Measurements from ENCODE around the gene NCKAP5L. TPM values are rescaled to one million over a fixed set of nuclear protein-coding genes. Genes with fewer than 3 reads are reported as not detected.

NCKAP5L gene
- total and polyA plus RNA-seq, 2 of the 8 experiments (the other 6 are each of a cell fraction or from before 2014, with no cell fraction given): 9.4 to 27.9 TPM

- ChIA-PET CTCF (ENCODE audit: partially characterized antibody) (interaction anchor here (0.5 to 2.7 kb wide), 11 partner anchors 9 to 208 kb away, joined by 3 to 15 read pairs (median 4); no protein-coding TSS in a partner anchor), POLR2A (ENCODE audit: partially characterized antibody) (interaction anchor here (0.8 to 5.6 kb wide), 6 partner anchors 9 to 90 kb away, joined by 3 to 35 read pairs (median 4); partner anchors contain the start of genes BCDIN3D and TMBIM6)
- TF ChIP-seq CTBP2 (IDR thresholded peaks at IDR 0.05; ENCODE audit: borderline replicate concordance, insufficient read depth, insufficient read length, low read length) (no peak), USF2 (IDR thresholded peaks at IDR 0.05; ENCODE audit: low read length) (no peak), KDM5A (IDR thresholded peaks at IDR 0.05; ENCODE audit: low read length) (no peak)
- Histone ChIP-seq H4K8ac (ENCODE audit: extremely low read depth, insufficient read depth, low read length) (no peak overlapping the region), H3K23ac (ENCODE audit: insufficient read length) (no peak overlapping the region), H3K9me3 (ENCODE audit: insufficient read depth in 2 of 2, low read depth in 1 of 2, low read length in 1 of 2) (no peaks in the 10 kb centered on the region), H4K20me1 (replicated peaks in 1 of 2; ENCODE audit: control insufficient read depth in 1 of 2, insufficient read depth in 2 of 2, low read length in 2 of 2) (peaks cover 2 to 3% of the 10 kb centered on the region in 2 experiments), H3K18ac (ENCODE audit: extremely low read depth, low read length) (no peak overlapping the region), H3K4me1 (replicated peaks in 1 of 4; ENCODE audit: control insufficient read depth in 3 of 4, insufficient read depth in 4 of 4, low read length in 3 of 4) (peaks cover 0 to 11% (median 6%) of the 10 kb centered on the region in 4 experiments; a peak in 6 of 7 replicates), H3K4me2 (ENCODE audit: insufficient read depth in 1 of 2, low read depth in 2 of 2, low read length in 2 of 2) (no peak overlapping the region), H2BK120ac (replicated peaks; ENCODE audit: low read depth, low read length) (no peak overlapping the region), H4K91ac (replicated peaks; ENCODE audit: insufficient read length, low read length) (no peak overlapping the region), H2AFZ (ENCODE audit: low read length) (no peak overlapping the region), H2BK5ac (ENCODE audit: low read depth, low read length) (no peak overlapping the region), H2BK20ac (ENCODE audit: low read length) (no peak overlapping the region), H2BK12ac (ENCODE audit: low read depth, low read length) (no peak overlapping the region), H3K27me3 (replicated peaks in 1 of 4; ENCODE audit: control insufficient read depth in 3 of 4, extremely low read depth in 1 of 4, insufficient read depth in 3 of 4, low read length in 3 of 4) (no peaks in the 10 kb centered on the region), H4K5ac (ENCODE audit: insufficient read length, low read depth, low read length) (no peak overlapping the region), H3K14ac (ENCODE audit: insufficient read length) (no peak overlapping the region), H2BK15ac (ENCODE audit: low read length) (no peak overlapping the region), H3K27ac (ENCODE audit: low read depth, low read length) (no peak overlapping the region), H3K9ac (replicated peaks in 1 of 4; ENCODE audit: extremely low read depth in 1 of 4, low read depth in 3 of 4, low read length in 3 of 4) (no peak overlapping the region), H3K79me2 (ENCODE audit: control insufficient read depth in 1 of 2, insufficient read depth in 2 of 2, low read length in 2 of 2) (peaks cover 0 to 7% of the 10 kb centered on the region in 2 experiments; a peak in 2 of 4 replicates), H3K23me2 (ENCODE audit: low read depth, low read length) (peaks cover 13% of the 10 kb centered on the region), H3K79me1 (ENCODE audit: low read depth, low read length) (no peaks in the 10 kb centered on the region; the same call in 1 of the 2 replicates), H3K36me3 (ENCODE audit: control insufficient read depth in 2 of 4, insufficient read depth in 4 of 4, low read length in 3 of 4) (no peaks in the 10 kb centered on the region), H3K4ac (replicated peaks; ENCODE audit: insufficient read length, low read depth, low read length) (no peak overlapping the region), H3K4me3 (ENCODE audit: extremely low read depth in 1 of 4, insufficient read depth in 2 of 4, low read depth in 3 of 4, low read length in 4 of 4) (no peak overlapping the region), H2AK5ac (ENCODE audit: low read depth, low read length) (no peak overlapping the region), H3K56ac (replicated peaks; ENCODE audit: insufficient read length, low read depth, low read length) (no peak overlapping the region)
- 83% methylated on average over 2 of the region's 2 CpGs; no CpG with 5 or more reads in 1 of the 2 experiments for WGBS, 2 experiments (ENCODE audit: extremely low coverage in 1 of 2, insufficient coverage in 1 of 2, insufficient read length in 1 of 2, insufficient replicate concordance in 2 of 2, low coverage in 1 of 2, low lambda C conversion rate in 2 of 2, missing lambda C conversion rate in 1 of 2)
- DNase-seq (ENCODE audit: low read depth in 1 of 2, low spot score in 2 of 2) (no peak), FAIRE-seq (no peak)
Measured at GRCh38 chr12:49831717-49832116, 3.5 kb upstream of the NCKAP5L start.

All from H1 (cell line).